Keratinocyte (primary cell): ENCODE results near the gene AADACL3.

ENCODE experiments used
- EZH2 ChIP-seq: IDR thresholded peaks from one replicate; pipeline ENCODE4 v1.6.1; 2012; ENCODE audit warnings: inconsistent platforms, mild to moderate bottlenecking, low read length, moderate library complexity
- TF ChIP-seq, protein P1 (sequence below), 3 experiments: IDR thresholded peaks in 1 of 3; conservative IDR thresholded peaks in 1 of 3; optimal IDR thresholded peaks in 1 of 3; 2 replicates in 2 of 3; 3 replicates in 1 of 3; pipeline versions ENCODE3 to v1.5.1; 2011; ENCODE audit warnings: low read length in 3 of 3, mild to moderate bottlenecking in 3 of 3, moderate library complexity in 2 of 3, control low read depth in 1 of 3, inconsistent platforms in 1 of 3; ENCODE audit not compliant: insufficient read depth in 2 of 3; ENCODE audit errors: extremely low read depth in 1 of 3

DNA sequence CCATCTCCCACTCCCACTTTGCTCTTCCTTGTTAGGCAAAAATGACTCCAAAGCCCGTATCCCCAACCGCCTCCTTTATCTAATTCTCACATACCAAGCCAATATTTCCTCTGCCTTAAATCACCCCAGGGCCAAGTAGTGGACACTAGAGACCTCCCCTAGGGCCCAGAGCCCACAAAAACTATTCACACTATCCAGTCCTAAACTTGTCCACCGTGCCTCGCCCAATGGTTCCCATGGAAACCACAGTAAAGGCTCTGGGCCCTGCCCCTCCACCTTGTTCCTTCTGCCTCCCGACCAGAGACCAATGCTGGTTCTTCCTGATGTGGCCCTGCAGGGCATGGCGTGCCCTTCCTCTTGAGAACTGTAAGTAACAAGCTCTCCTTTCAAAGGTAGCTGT is 41.9 kb downstream of the AADACL3 start:
- TF ChIP-seq, protein P1, sequence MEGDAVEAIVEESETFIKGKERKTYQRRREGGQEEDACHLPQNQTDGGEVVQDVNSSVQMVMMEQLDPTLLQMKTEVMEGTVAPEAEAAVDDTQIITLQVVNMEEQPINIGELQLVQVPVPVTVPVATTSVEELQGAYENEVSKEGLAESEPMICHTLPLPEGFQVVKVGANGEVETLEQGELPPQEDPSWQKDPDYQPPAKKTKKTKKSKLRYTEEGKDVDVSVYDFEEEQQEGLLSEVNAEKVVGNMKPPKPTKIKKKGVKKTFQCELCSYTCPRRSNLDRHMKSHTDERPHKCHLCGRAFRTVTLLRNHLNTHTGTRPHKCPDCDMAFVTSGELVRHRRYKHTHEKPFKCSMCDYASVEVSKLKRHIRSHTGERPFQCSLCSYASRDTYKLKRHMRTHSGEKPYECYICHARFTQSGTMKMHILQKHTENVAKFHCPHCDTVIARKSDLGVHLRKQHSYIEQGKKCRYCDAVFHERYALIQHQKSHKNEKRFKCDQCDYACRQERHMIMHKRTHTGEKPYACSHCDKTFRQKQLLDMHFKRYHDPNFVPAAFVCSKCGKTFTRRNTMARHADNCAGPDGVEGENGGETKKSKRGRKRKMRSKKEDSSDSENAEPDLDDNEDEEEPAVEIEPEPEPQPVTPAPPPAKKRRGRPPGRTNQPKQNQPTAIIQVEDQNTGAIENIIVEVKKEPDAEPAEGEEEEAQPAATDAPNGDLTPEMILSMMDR (optimal IDR thresholded peaks at IDR 0.05 in 1 of 3, IDR thresholded peaks at IDR 0.05 in 1 of 3, conservative IDR thresholded peaks at IDR 0.05 in 1 of 3; ENCODE audit: extremely low read depth in 1 of 3, insufficient read depth in 2 of 3, low read length in 3 of 3): no peak
- TF ChIP-seq EZH2: no peak
